Sigmoid colon (tissue), 7 donors: Measurements from ENCODE around the gene ASCL2. TPM values are rescaled to one million over a fixed set of nuclear protein-coding genes. Genes with fewer than 3 reads are reported as not detected.

ENCODE experiments used
- DNase-seq: peaks from one replicate; pipeline ENCODE4 v3.0.0-alpha.2; 2019
- H3K27ac ChIP-seq, 4 donors: fragments of 200-600 bp; sonication (generic); one replicate each; pipeline ENCODE4 v1.5.1; 2016 to 2019; ENCODE audit warnings: mild to moderate bottlenecking in 1 of 4
- H3K27me3 ChIP-seq, 3 donors: fragments of 200-600 bp; sonication (generic); one replicate each; pipeline ENCODE4 v1.5.1; 2019; ENCODE audit warnings: mild to moderate bottlenecking in 1 of 3
- H3K36me3 ChIP-seq, 4 donors: fragments of 200-600 bp; sonication (generic); one replicate each; pipeline ENCODE4 v1.5.1; 2016 to 2019
- H3K4me1 ChIP-seq, 4 donors: fragments of 200-600 bp; sonication (generic); one replicate each; pipeline ENCODE4 v1.5.1; 2017 to 2019
- H3K4me3 ChIP-seq, 4 donors: fragments of 200-600 bp; sonication (generic); one replicate each; pipeline ENCODE4 v1.5.1; 2017 to 2019; ENCODE audit warnings: mild to moderate bottlenecking in 2 of 4, moderate library complexity in 1 of 4
- H3K9me3 ChIP-seq, 4 donors: fragments of 200-600 bp in 3 of 4; sonication (generic) in 3 of 4; one replicate each; pipeline versions ENCODE4 v1.5.1 to v1.6.1; 2013 to 2019
- EP300 ChIP-seq, 4 donors: sonication (generic); formaldehyde crosslinking; IDR thresholded peaks; one replicate each; pipeline ENCODE4 v1.6.1; 2017; ENCODE audit warnings: antibody characterized with exemption in 4 of 4
- POLR2A ChIP-seq, 2 donors: fragments of 450-650 bp; IDR thresholded peaks; one replicate each; pipeline ENCODE4 v1.6.1; 2016; ENCODE audit warnings: antibody characterized with exemption in 2 of 2, mild to moderate bottlenecking in 2 of 2, moderate library complexity in 2 of 2
- POLR2AphosphoS5 ChIP-seq, 4 donors: sonication (generic); formaldehyde crosslinking; IDR thresholded peaks; one replicate each; pipeline ENCODE4 v1.6.1; 2017; ENCODE audit warnings: antibody characterized with exemption in 4 of 4
- WGBS, 2 donors: extraction: QIAGEN DNeasy Blood & Tissue Kit; methylation state at CpG; one replicate each; pipeline ENCODE4 v1.1.7; 2013; 5-methylcytosine and 5-hydroxymethylcytosine counted together
- intact Hi-C: fragments of 100-400 bp; cut with DNase I; formaldehyde crosslinking; loops from one replicate; pipeline ENCODE4 v1.15.1; 2023
- polyA plus RNA-seq, 3 donors: library from polyadenylated mRNA; stranded (reverse); fragments of 200-250 nt; gene quantifications; one replicate each; pipeline ENCODE4 v1.2.3, GENCODE V29; 2013
- total RNA-seq, 4 donors: library from RNA; depleted of rRNA; stranded (reverse); fragments of >200 nt; gene quantifications; one replicate each; pipeline ENCODE4 v1.1.0, GENCODE V29; 2016
- TF ChIP-seq, protein P1 (sequence below), 4 experiments: fragments of 450-650 bp in 3 of 4; fragments of 200-600 bp in 1 of 4; IDR thresholded peaks; one replicate each; pipeline ENCODE4 v1.5.1; 2016 to 2019; ENCODE audit warnings: antibody characterized with exemption in 4 of 4, mild to moderate bottlenecking in 3 of 4, moderate library complexity in 2 of 4
- donor health status: healthy with polysubstance abuse.
- donor health status: Bipolar disorder and iron deficiency.
- donor health status: healthy.

The ASCL2 gene
- total and polyA plus RNA-seq, 7 donors, result 0.28 to 4.8 (median 1.2) TPM; not detected in 2

DNA sequence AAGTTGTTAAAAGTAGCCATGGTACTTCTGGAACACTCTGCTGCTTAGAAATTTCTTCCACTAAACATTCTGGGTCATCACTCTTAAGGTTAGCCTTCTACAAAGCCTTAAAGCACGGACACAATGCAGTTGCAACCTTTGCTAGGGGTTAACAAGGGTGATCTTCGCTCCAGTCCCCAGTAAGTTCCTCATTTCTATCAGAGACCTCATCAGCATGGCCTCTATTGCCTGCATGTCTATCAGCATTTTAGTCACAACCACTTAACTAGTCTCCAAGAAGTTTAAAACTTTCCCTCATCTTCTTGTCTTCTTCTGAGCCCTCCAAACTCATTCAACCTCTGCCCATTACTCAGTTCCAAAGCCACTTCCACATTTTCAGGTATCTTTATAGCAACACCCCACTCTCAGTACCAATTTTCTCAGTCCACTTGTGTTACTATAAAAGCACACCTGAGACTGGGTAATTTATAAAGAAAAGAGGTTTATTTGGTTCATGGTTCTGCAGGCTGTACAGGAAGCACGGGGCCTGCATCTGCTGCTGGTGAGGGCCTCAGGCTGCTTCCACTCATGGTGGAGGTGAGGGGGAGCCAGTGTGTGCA is 50.1 kb downstream of the ASCL2 start:
- Histone ChIP-seq H3K27me3 (no peaks in the 10 kb centered on the region), H3K9me3 (peaks cover 0 to 3% (median 0%) of the 10 kb centered on the region in 4 donors), H3K27ac (no peak overlapping the region), H3K4me1 (no peaks in the 10 kb centered on the region), H3K4me3 (no peak overlapping the region), H3K36me3 (no peaks in the 10 kb centered on the region)
- intact Hi-C loops, result no loop called here
- TF ChIP-seq POLR2A (IDR thresholded peaks at IDR 0.05) (no peak), EP300 (IDR thresholded peaks at IDR 0.05) (no peak), POLR2AphosphoS5 (IDR thresholded peaks at IDR 0.05) (no peak)
- TF ChIP-seq, protein P1, sequence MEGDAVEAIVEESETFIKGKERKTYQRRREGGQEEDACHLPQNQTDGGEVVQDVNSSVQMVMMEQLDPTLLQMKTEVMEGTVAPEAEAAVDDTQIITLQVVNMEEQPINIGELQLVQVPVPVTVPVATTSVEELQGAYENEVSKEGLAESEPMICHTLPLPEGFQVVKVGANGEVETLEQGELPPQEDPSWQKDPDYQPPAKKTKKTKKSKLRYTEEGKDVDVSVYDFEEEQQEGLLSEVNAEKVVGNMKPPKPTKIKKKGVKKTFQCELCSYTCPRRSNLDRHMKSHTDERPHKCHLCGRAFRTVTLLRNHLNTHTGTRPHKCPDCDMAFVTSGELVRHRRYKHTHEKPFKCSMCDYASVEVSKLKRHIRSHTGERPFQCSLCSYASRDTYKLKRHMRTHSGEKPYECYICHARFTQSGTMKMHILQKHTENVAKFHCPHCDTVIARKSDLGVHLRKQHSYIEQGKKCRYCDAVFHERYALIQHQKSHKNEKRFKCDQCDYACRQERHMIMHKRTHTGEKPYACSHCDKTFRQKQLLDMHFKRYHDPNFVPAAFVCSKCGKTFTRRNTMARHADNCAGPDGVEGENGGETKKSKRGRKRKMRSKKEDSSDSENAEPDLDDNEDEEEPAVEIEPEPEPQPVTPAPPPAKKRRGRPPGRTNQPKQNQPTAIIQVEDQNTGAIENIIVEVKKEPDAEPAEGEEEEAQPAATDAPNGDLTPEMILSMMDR (IDR thresholded peaks at IDR 0.05), result no peak
- no peak for DNase-seq
- WGBS, 2 donors, result 82 to 89% methylated on average over 3 of the region's 3 CpGs

DNA sequence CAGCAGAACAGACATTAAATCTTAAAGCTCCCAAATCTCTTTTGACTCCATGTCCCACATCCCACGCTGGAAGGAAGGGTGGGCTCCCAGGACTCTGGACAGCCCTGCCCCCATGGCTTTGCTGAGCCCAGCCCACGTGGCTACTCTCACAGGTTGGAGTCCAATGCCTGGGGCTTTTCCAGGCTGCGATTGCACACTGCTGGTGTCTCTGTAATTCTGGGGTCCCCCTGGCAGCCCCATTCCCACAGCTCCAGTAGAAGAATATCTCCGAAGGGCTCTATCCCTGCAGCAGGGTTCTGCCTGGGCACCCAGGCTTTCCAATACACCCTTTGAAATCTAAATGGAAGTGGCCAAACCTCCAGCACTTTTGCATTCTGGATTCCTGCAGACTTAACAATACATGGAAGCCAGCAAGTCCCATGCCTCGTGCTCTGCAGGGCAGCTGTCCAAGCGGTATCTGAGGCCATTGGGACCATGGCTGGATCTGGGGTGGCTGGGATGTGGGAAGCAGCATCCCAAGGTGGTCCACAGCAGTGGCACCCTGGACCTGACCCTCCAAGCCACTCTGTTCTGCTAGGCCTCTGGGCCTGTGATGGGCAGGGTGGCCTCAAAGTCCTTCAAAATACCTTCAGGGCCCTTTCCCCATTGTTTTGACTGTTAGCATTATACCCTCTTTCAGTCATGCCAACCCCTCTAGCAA is 50.9 kb downstream of the ASCL2 start:
- H3K9me3 ChIP-seq, result peaks cover 0 to 3% (median 0%) of the 10 kb centered on the region in 4 donors
- H3K27me3 ChIP-seq, result no peaks in the 10 kb centered on the region
- 70 to 85% methylated on average over 6 of the region's 6 CpGs for WGBS, 2 donors
- no peak overlapping the region for H3K4me3 ChIP-seq
- no peaks in the 10 kb centered on the region for H3K36me3 ChIP-seq
- no peaks in the 10 kb centered on the region for H3K4me1 ChIP-seq
- peak; percentile 43 for DNase-seq
- intact Hi-C loops, result no loop called here
- TF ChIP-seq POLR2AphosphoS5 (IDR thresholded peaks at IDR 0.05) (no peak), POLR2A (IDR thresholded peaks at IDR 0.05) (no peak), EP300 (IDR thresholded peaks at IDR 0.05) (no peak)
- TF ChIP-seq, protein P1 (IDR thresholded peaks at IDR 0.05), result no peak
- no peak overlapping the region for H3K27ac ChIP-seq

Other genes with a start within 250 kb of the ASCL2 start
- 10 to 100 TPM; 13.9 to 63.1 (median 27.0) TPM for gene IGF2, start 131.2 kb downstream of the ASCL2 start, total RNA-seq
- gene IGF2, start 131.2 kb downstream of the ASCL2 start, polyA plus RNA-seq, result 1 to 10 TPM; 1.6 to 7.8 (median 2.4) TPM
- not detected for gene INS, start 109.4 kb downstream of the ASCL2 start, total RNA-seq
- gene INS, start 109.4 kb downstream of the ASCL2 start, polyA plus RNA-seq, result 10 to 100 TPM in 1 of 3 donors, under 1 TPM in 1, not detected in 1; 0.73 to 51.7 TPM
- not detected for gene TH, start 98.8 kb downstream of the ASCL2 start, total RNA-seq
- gene TH, start 98.8 kb downstream of the ASCL2 start, polyA plus RNA-seq, result under 1 TPM in 1 of 3 donors, not detected in 2; 0.17 TPM
- under 1 TPM in 2 of 4 donors, not detected in 2; 0.68 to 0.71 TPM for gene C11orf21, start 31.3 kb upstream of the ASCL2 start, total RNA-seq
- 1 to 10 TPM in 1 of 3 donors, not detected in 2; 6.2 TPM for gene C11orf21, start 31.3 kb upstream of the ASCL2 start, polyA plus RNA-seq
- 1 to 10 TPM in 2 of 4 donors, under 1 TPM in 2; 0.81 to 5.3 (median 0.95) TPM for gene TSPAN32, start 31.4 kb upstream of the ASCL2 start, total RNA-seq
- 1 to 10 TPM in 1 of 3 donors, not detected in 2; 4.6 TPM for gene TSPAN32, start 31.4 kb upstream of the ASCL2 start, polyA plus RNA-seq
- gene CD81, start 106.7 kb upstream of the ASCL2 start, total RNA-seq, result 100 to 1,000 TPM; 401 to 625 (median 493) TPM
- 100 to 1,000 TPM in 1 of 3 donors, 10 to 100 TPM in 2; 67.9 to 313 (median 90.6) TPM for gene CD81, start 106.7 kb upstream of the ASCL2 start, polyA plus RNA-seq
- 10 to 100 TPM; 45.1 to 60.1 (median 53.2) TPM for gene TSSC4, start 130.2 kb upstream of the ASCL2 start, total RNA-seq
- 10 to 100 TPM; 43.7 to 51.1 (median 47.7) TPM for gene TSSC4, start 130.2 kb upstream of the ASCL2 start, polyA plus RNA-seq
- not detected for gene TRPM5, start 173.9 kb upstream of the ASCL2 start, total RNA-seq
- 1 to 10 TPM in 1 of 3 donors, under 1 TPM in 1, not detected in 1; 0.60 to 2.8 TPM for gene TRPM5, start 173.9 kb upstream of the ASCL2 start, polyA plus RNA-seq
- 1 to 10 TPM; 1.1 to 3.8 (median 3.1) TPM for gene KCNQ1, start 174.4 kb upstream of the ASCL2 start, total RNA-seq
- gene KCNQ1, start 174.4 kb upstream of the ASCL2 start, polyA plus RNA-seq, result 10 to 100 TPM in 1 of 3 donors, 1 to 10 TPM in 2; 7.8 to 25.2 (median 9.5) TPM